Activated CD8-positive, alpha-beta memory T cell treated with anti-CD3 and anti-CD28 coated beads for 1 hour (primary cell): Measurements from ENCODE around the gene SERPINI1.

Experiments used
- DNase-seq, 2 donors: peaks; one replicate each; pipeline ENCODE4 v3.0.0-alpha.2; 2020; ENCODE audit warnings: low read depth in 1 of 2; ENCODE audit errors: extremely low read depth in 1 of 2

Gene SERPINI1

GRCh38 chr3:167735233-167736138, at the start of gene SERPINI1:
Gene SERPINI1 (plus strand): TSS chr3:167735721. CDS start chr3:167789129, 53,408 bp downstream.
- DNase-seq, result peak; percentile 38 to 53

GRCh38 chr3:167691366-167691765, 44.2 kb upstream of the SERPINI1 start:
- no peak for DNase-seq

GRCh38 chr3:167694121-167694520, 41.4 kb upstream of the SERPINI1 start:
- no peak for DNase-seq

GRCh38 chr3:167700046-167700445, 35.5 kb upstream of the SERPINI1 start:
- no peak for DNase-seq

- DNase-seq, result no peak
Observed at GRCh38 chr3:167700926-167701325, 34.6 kb upstream of the SERPINI1 start.

GRCh38 chr3:167705840-167706239, 29.7 kb upstream of the SERPINI1 start:
- DNase-seq, result no peak

- no peak for DNase-seq
Observed at GRCh38 chr3:167709690-167710089, 25.8 kb upstream of the SERPINI1 start.

- no peak for DNase-seq
Observed at GRCh38 chr3:167710552-167710951, 25.0 kb upstream of the SERPINI1 start.

- DNase-seq, result no peak
Observed at GRCh38 chr3:167711439-167711838, 24.1 kb upstream of the SERPINI1 start.

- DNase-seq, result no peak
Observed at GRCh38 chr3:167712445-167712844, 23.1 kb upstream of the SERPINI1 start.

- DNase-seq, result no peak
Observed at GRCh38 chr3:167714871-167715270, 20.6 kb upstream of the SERPINI1 start.

- no peak for DNase-seq
Observed at GRCh38 chr3:167716920-167717319, 18.6 kb upstream of the SERPINI1 start.

GRCh38 chr3:167718582-167718981, 16.9 kb upstream of the SERPINI1 start:
- DNase-seq, result no peak

- no peak for DNase-seq
Observed at GRCh38 chr3:167723025-167723512, 12.5 kb upstream of the SERPINI1 start.

GRCh38 chr3:167723872-167724271, 11.6 kb upstream of the SERPINI1 start:
- DNase-seq, result no peak

- DNase-seq, result no peak
Observed at GRCh38 chr3:167728176-167728575, 7.3 kb upstream of the SERPINI1 start.

- no peak for DNase-seq
Observed at GRCh38 chr3:167728632-167729323, 6.7 kb upstream of the SERPINI1 start.

GRCh38 chr3:167729591-167729990, 5.9 kb upstream of the SERPINI1 start:
- DNase-seq, result no peak

- DNase-seq, result no peak
Observed at GRCh38 chr3:167731393-167731792, 4.1 kb upstream of the SERPINI1 start.

GRCh38 chr3:167732313-167733065, 3.0 kb upstream of the SERPINI1 start:
- no peak for DNase-seq

- no peak for DNase-seq
Observed at GRCh38 chr3:167733961-167734497, 1.5 kb upstream of the SERPINI1 start.
